Peyer's patch (tissue), 4 donors: Measurements from ENCODE around the gene OSBPL10.

Experiments
- POLR2A ChIP-seq, 2 donors: fragments of 450-650 bp; IDR thresholded peaks; one replicate each; pipeline ENCODE4 v1.5.1; 2017; ENCODE audit warnings: antibody characterized with exemption in 2 of 2, mild to moderate bottlenecking in 2 of 2, moderate library complexity in 2 of 2
- TF ChIP-seq, protein P1 (sequence below), 6 experiments: fragments of 450-650 bp in 4 of 6; fragments of 200-600 bp in 2 of 6; sonication (generic) in 1 of 6; IDR thresholded peaks; one replicate each; pipeline ENCODE4 v1.5.1; 2017 to 2019; ENCODE audit warnings: antibody characterized with exemption in 6 of 6, mild to moderate bottlenecking in 3 of 6, moderate library complexity in 1 of 6

DNA sequence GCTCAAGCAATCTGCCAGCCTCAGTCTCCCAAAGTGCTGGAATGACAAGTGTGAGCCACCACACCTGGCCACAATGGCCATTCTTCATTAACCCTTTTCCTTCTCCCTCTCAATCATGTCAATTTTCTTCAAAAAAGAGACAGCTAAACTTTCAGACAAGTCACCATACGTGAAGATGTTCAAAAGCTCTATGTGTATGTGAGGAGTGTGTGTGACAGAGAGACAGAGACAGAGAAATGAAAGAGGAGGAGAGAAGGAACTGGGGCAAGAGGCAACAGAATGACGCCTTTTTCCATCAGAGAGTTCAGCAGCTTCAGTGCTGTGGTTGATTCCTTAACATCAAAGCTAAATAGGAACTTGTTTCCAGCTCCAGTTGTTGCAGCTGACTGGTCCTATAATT is 27.4 kb downstream of the OSBPL10 start:
- TF ChIP-seq, protein P1, sequence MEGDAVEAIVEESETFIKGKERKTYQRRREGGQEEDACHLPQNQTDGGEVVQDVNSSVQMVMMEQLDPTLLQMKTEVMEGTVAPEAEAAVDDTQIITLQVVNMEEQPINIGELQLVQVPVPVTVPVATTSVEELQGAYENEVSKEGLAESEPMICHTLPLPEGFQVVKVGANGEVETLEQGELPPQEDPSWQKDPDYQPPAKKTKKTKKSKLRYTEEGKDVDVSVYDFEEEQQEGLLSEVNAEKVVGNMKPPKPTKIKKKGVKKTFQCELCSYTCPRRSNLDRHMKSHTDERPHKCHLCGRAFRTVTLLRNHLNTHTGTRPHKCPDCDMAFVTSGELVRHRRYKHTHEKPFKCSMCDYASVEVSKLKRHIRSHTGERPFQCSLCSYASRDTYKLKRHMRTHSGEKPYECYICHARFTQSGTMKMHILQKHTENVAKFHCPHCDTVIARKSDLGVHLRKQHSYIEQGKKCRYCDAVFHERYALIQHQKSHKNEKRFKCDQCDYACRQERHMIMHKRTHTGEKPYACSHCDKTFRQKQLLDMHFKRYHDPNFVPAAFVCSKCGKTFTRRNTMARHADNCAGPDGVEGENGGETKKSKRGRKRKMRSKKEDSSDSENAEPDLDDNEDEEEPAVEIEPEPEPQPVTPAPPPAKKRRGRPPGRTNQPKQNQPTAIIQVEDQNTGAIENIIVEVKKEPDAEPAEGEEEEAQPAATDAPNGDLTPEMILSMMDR (IDR thresholded peaks at IDR 0.05): no peak
- no peak for TF ChIP-seq POLR2A (IDR thresholded peaks at IDR 0.05)
